ENCODE measurements around the gene NPAS3. TPM values are rescaled to one million over a fixed set of nuclear protein-coding genes. Genes with fewer than 3 reads are reported as not detected.

The NPAS3 gene
- total and polyA plus RNA-seq, 2 of the 8 experiments (the other 6 are each of a cell fraction or from before 2014, with no cell fraction given), result 0.11 to 0.60 TPM

GRCh38 chr14:33573301-33573880, 634.7 kb downstream of the NPAS3 start:
- Histone ChIP-seq H2BK120ac (replicated peaks; ENCODE audit: low read depth, low read length) (no peak overlapping the region), H2AK5ac (ENCODE audit: low read depth, low read length) (no peak overlapping the region), H3K4me1 (replicated peaks in 1 of 4; ENCODE audit: control insufficient read depth in 3 of 4, insufficient read depth in 4 of 4, low read length in 3 of 4) (peaks cover 0 to 2% (median 0%) of the 10 kb centered on the region in 4 experiments; a peak in 1 of 7 replicates), H3K79me2 (ENCODE audit: control insufficient read depth in 1 of 2, insufficient read depth in 2 of 2, low read length in 2 of 2) (no peaks in the 10 kb centered on the region), H3K23ac (ENCODE audit: insufficient read length) (no peak overlapping the region), H3K27me3 (replicated peaks in 1 of 4; ENCODE audit: control insufficient read depth in 3 of 4, extremely low read depth in 1 of 4, insufficient read depth in 3 of 4, low read length in 3 of 4) (no peaks in the 10 kb centered on the region), H3K36me3 (ENCODE audit: control insufficient read depth in 2 of 4, insufficient read depth in 4 of 4, low read length in 3 of 4) (no peaks in the 10 kb centered on the region), H4K20me1 (replicated peaks in 1 of 2; ENCODE audit: control insufficient read depth in 1 of 2, insufficient read depth in 2 of 2, low read length in 2 of 2) (no peaks in the 10 kb centered on the region), H3K27ac (ENCODE audit: low read depth, low read length) (no peak overlapping the region), H3K18ac (ENCODE audit: extremely low read depth, low read length) (no peak overlapping the region), H3K9me3 (ENCODE audit: insufficient read depth in 2 of 2, low read depth in 1 of 2, low read length in 1 of 2) (no peaks in the 10 kb centered on the region), H3K56ac (replicated peaks; ENCODE audit: insufficient read length, low read depth, low read length) (no peak overlapping the region), H2BK12ac (ENCODE audit: low read depth, low read length) (no peak overlapping the region), H4K5ac (ENCODE audit: insufficient read length, low read depth, low read length) (no peak overlapping the region), H3K9ac (replicated peaks in 1 of 4; ENCODE audit: extremely low read depth in 1 of 4, low read depth in 3 of 4, low read length in 3 of 4) (no peak overlapping the region), H4K8ac (ENCODE audit: extremely low read depth, insufficient read depth, low read length) (no peak overlapping the region), H2BK15ac (ENCODE audit: low read length) (no peak overlapping the region), H3K4me2 (ENCODE audit: insufficient read depth in 1 of 2, low read depth in 2 of 2, low read length in 2 of 2) (no peak overlapping the region), H2AFZ (ENCODE audit: low read length) (no peak overlapping the region), H3K14ac (ENCODE audit: insufficient read length) (no peak overlapping the region), H4K91ac (replicated peaks; ENCODE audit: insufficient read length, low read length) (no peak overlapping the region), H2BK5ac (ENCODE audit: low read depth, low read length) (no peak overlapping the region), H3K23me2 (ENCODE audit: low read depth, low read length) (no peaks in the 10 kb centered on the region), H3K79me1 (ENCODE audit: low read depth, low read length) (no peaks in the 10 kb centered on the region), H3K4me3 (ENCODE audit: extremely low read depth in 1 of 4, insufficient read depth in 2 of 4, low read depth in 3 of 4, low read length in 4 of 4) (no peak overlapping the region), H2BK20ac (ENCODE audit: low read length) (no peak overlapping the region), H3K4ac (replicated peaks; ENCODE audit: insufficient read length, low read depth, low read length) (no peak overlapping the region)
- FAIRE-seq (no peak), DNase-seq (ENCODE audit: low read depth in 1 of 2, low spot score in 2 of 2) (no peak)
- ChIA-PET CTCF (ENCODE audit: partially characterized antibody) (interaction anchor here (1.2 kb wide), 1 partner anchor 102 kb away, joined by 5 read pairs; no protein-coding TSS in a partner anchor), POLR2A (ENCODE audit: partially characterized antibody) (no interaction called here)
- TF ChIP-seq SIN3A (conservative IDR thresholded peaks at IDR 0.05 in 1 of 2, IDR thresholded peaks at IDR 0.05 in 1 of 2; ENCODE audit: low read depth in 1 of 2, low read length in 2 of 2) (no peak), ATF3 (IDR thresholded peaks at IDR 0.05; ENCODE audit: insufficient read depth, low read depth, low read length) (no peak), SP1 (IDR thresholded peaks at IDR 0.05; ENCODE audit: low read depth, low read length) (no peak), EGR1 (IDR thresholded peaks at IDR 0.05; ENCODE audit: borderline replicate concordance, low read depth, low read length) (no peak)
- WGBS, 2 experiments (ENCODE audit: extremely low coverage in 1 of 2, insufficient coverage in 1 of 2, insufficient read length in 1 of 2, insufficient replicate concordance in 2 of 2, low coverage in 1 of 2, low lambda C conversion rate in 2 of 2, missing lambda C conversion rate in 1 of 2), result 94% methylated on average over 3 of the region's 3 CpGs; no CpG with 5 or more reads in 1 of the 2 experiments

Measured in H1 (cell line).